GM23338 (cell line): ENCODE data around the gene MTA1. TPM values are rescaled to one million over a fixed set of nuclear protein-coding genes. Genes with fewer than 3 reads are reported as not detected.

ENCODE experiments used
- ATAC-seq: fragments of 200-7000 bp; cut with Tn5 transposase; 3 replicates; pipeline ENCODE4 v1.9.1; 2020
- DNase-seq: peaks from one replicate; pipeline ENCODE4 v3.0.0-alpha.2; 2015; ENCODE audit warnings: low spot score
- H2AFZ ChIP-seq: fragments of 200-600 bp; sonication (generic); 2 replicates; pipeline ENCODE4 v1.8.0; 2016; ENCODE audit warnings: antibody characterized with exemption, mild to moderate bottlenecking, moderate library complexity
- H3F3A ChIP-seq: fragments of 200-600 bp; sonication (generic); replicated peaks from 2 replicates; pipeline ENCODE4 v1.8.0; 2017; ENCODE audit warnings: antibody characterized with exemption, mixed run types, low read depth
- H3K27ac ChIP-seq: fragments of 200-600 bp; sonication (generic); 2 replicates; pipeline ENCODE4 v1.6.1; 2016; ENCODE audit warnings: low read depth
- H3K27me3 ChIP-seq: fragments of 200-600 bp; sonication (generic); 2 replicates; pipeline ENCODE4 v1.8.0; 2016; ENCODE audit warnings: mild to moderate bottlenecking, mixed run types, moderate library complexity; ENCODE audit not compliant: insufficient read depth
- H3K36me3 ChIP-seq: fragments of 200-600 bp; sonication (generic); 2 replicates; pipeline ENCODE4 v1.8.0; 2016; ENCODE audit warnings: mild to moderate bottlenecking; ENCODE audit not compliant: insufficient read depth
- H3K4me1 ChIP-seq: fragments of 200-600 bp; sonication (generic); 2 replicates; pipeline ENCODE4 v1.8.0; 2016; ENCODE audit warnings: mild to moderate bottlenecking, moderate library complexity; ENCODE audit not compliant: insufficient read depth
- H3K4me2 ChIP-seq: fragments of 200-600 bp; sonication (generic); 2 replicates; pipeline ENCODE4 v1.7.1; 2017; ENCODE audit warnings: mixed run types
- H3K4me3 ChIP-seq: fragments of 200-600 bp; sonication (generic); 2 replicates; pipeline ENCODE4 v1.6.1; 2016; ENCODE audit warnings: mixed run types
- H3K79me2 ChIP-seq: fragments of 200-600 bp; sonication (generic); replicated peaks from 2 replicates; pipeline ENCODE4 v1.8.0; 2017; ENCODE audit warnings: mild to moderate bottlenecking; ENCODE audit not compliant: insufficient read depth
- H3K9me2 ChIP-seq: fragments of 200-600 bp; sonication (generic); 2 replicates; pipeline ENCODE4 v1.8.0; 2017; ENCODE audit not compliant: insufficient read depth
- H4K20me1 ChIP-seq: fragments of 200-600 bp; sonication (generic); replicated peaks from 2 replicates; pipeline ENCODE4 v1.8.0; 2017; ENCODE audit warnings: mild to moderate bottlenecking; ENCODE audit not compliant: insufficient read depth
- H3K27ac Mint-ChIP-seq: 2 replicates; pipeline ENCODE4 v1.8.0; 2020; ENCODE audit warnings: inconsistent platforms, mild to moderate bottlenecking, moderate library complexity, mixed read lengths
- H3K27me3 Mint-ChIP-seq: 3 replicates; pipeline ENCODE4 v1.8.0; 2022; ENCODE audit warnings: low read depth, mild to moderate bottlenecking, moderate library complexity, mixed read lengths, inconsistent platforms; ENCODE audit not compliant: insufficient read depth, poor library complexity
- H3K36me3 Mint-ChIP-seq: 3 replicates; pipeline ENCODE4 v1.8.0; 2021; ENCODE audit warnings: low read depth, mild to moderate bottlenecking, inconsistent platforms, moderate library complexity, mixed read lengths
- H3K4me1 Mint-ChIP-seq: 3 replicates; pipeline ENCODE4 v1.8.0; 2020; ENCODE audit warnings: mild to moderate bottlenecking, inconsistent platforms, mixed read lengths
- H3K4me3 Mint-ChIP-seq: 3 replicates; pipeline ENCODE4 v1.8.0; 2021; ENCODE audit warnings: moderate library complexity, mild to moderate bottlenecking, inconsistent platforms, mixed read lengths
- H3K9me3 Mint-ChIP-seq: 3 replicates; pipeline ENCODE4 v1.8.0; 2020; ENCODE audit warnings: moderate library complexity, mild to moderate bottlenecking, inconsistent platforms, mixed read lengths
- CTCF ChIP-seq, 2 experiments: fragments of 200-600 bp in 1 of 2; sonication (generic) in 1 of 2; conservative IDR thresholded peaks; 2 replicates each; pipeline versions ENCODE4 v1.5.1 to v1.6.1; 2016 to 2017; ENCODE audit warnings: antibody characterized with exemption in 2 of 2, low read depth in 2 of 2, mild to moderate bottlenecking in 2 of 2, moderate library complexity in 1 of 2
- ETS1 ChIP-seq: IDR thresholded peaks from 2 replicates; pipeline ENCODE4 v1.6.1; 2016; ENCODE audit warnings: antibody characterized with exemption
- EZH2 ChIP-seq: fragments of 200-600 bp; sonication (generic); IDR thresholded peaks from one replicate; pipeline ENCODE4 v1.8.0; 2017; ENCODE audit warnings: antibody characterized with exemption, mild to moderate bottlenecking, low read depth; ENCODE audit not compliant: unreplicated experiment
- EZH2phosphoT487 ChIP-seq: fragments of 200-600 bp; sonication (generic); IDR thresholded peaks from one replicate; pipeline ENCODE4 v1.8.1; 2018; ENCODE audit warnings: antibody characterized with exemption; ENCODE audit not compliant: unreplicated experiment
- JUNB ChIP-seq: IDR thresholded peaks from one replicate; pipeline ENCODE4 v1.6.1; 2016; ENCODE audit warnings: antibody characterized with exemption; ENCODE audit not compliant: unreplicated experiment
- NANOG ChIP-seq: IDR thresholded peaks from 2 replicates; pipeline ENCODE4 v1.6.1; 2016; ENCODE audit warnings: antibody characterized with exemption, borderline replicate concordance
- REST ChIP-seq: IDR thresholded peaks from one replicate; pipeline ENCODE4 v1.6.1; 2018; ENCODE audit warnings: antibody characterized with exemption; ENCODE audit not compliant: unreplicated experiment
- STAT1 ChIP-seq: IDR thresholded peaks from one replicate; pipeline ENCODE4 v1.6.1; 2016; ENCODE audit warnings: antibody characterized with exemption; ENCODE audit not compliant: unreplicated experiment
- ZNF114 ChIP-seq: fragments of 250-450 bp; sonication (Bioruptor Pico); IDR thresholded peaks from 2 replicates; pipeline ENCODE4 v1.5.0; 2020; ENCODE audit warnings: mild to moderate bottlenecking, moderate library complexity
- ZNF331 ChIP-seq: fragments of 250-450 bp; sonication (Bioruptor Pico); IDR thresholded peaks from 2 replicates; pipeline ENCODE4 v1.5.0; 2020; ENCODE audit warnings: low read depth, mild to moderate bottlenecking, moderate library complexity
- ZNF462 ChIP-seq: fragments of 250-450 bp; sonication (Bioruptor Pico); IDR thresholded peaks from 2 replicates; pipeline ENCODE4 v1.5.0; 2020; ENCODE audit warnings: mild to moderate bottlenecking, moderate library complexity
- polyA plus RNA-seq: library from polyadenylated mRNA; unstranded; fragments of >200 nt; fragmentation: Nextera tagmentation; extraction: Ambion mirVana; gene quantifications from 2 replicates; pipeline ENCODE4 v1.2.1, GENCODE V29; 2016
- total RNA-seq: library from RNA; depleted of rRNA; stranded (reverse); fragments of >200 nt; shearing (Covaris generic); gene quantifications from 2 replicates; pipeline ENCODE4 v1.2.3, GENCODE V29; 2014

The MTA1 gene
- total and polyA plus RNA-seq, 2 experiments from 2014 or later: 53.3 to 126 TPM

GRCh38 chr14:105439179-105439578, 19.6 kb downstream of the MTA1 start:
- no peak for TF ChIP-seq ZNF462 (CRISPR knock-in tag)
- TF ChIP-seq ZNF114: no peak
- TF ChIP-seq NANOG: no peak
- no peak for TF ChIP-seq JUNB
- no peak for TF ChIP-seq EZH2
- TF ChIP-seq STAT1: no peak
- TF ChIP-seq CTCF (conservative IDR thresholded peaks at IDR 0.05; ENCODE audit: low read depth in 2 of 2): no peak
- no peak for TF ChIP-seq REST
- no peak for TF ChIP-seq ETS1
- no peak for TF ChIP-seq ZNF331 (CRISPR knock-in tag)
- no peak for TF ChIP-seq EZH2phosphoT487
- Histone ChIP-seq H3K27me3 (no peaks in the 10 kb centered on the region), H4K20me1 (peaks cover 34% of the 10 kb centered on the region), H3K36me3 (no peaks in the 10 kb centered on the region), H3K4me1 (no peaks in the 10 kb centered on the region), H3F3A (no peaks in the 10 kb centered on the region), H3K9me2 (no peaks in the 10 kb centered on the region), H3K79me2 (peaks cover 47% of the 10 kb centered on the region), H3K4me2 (no peak overlapping the region), H3K4me3 (no peak overlapping the region), H3K27ac (no peak overlapping the region), H2AFZ (no peak overlapping the region)
- Mint-ChIP-seq H3K4me1 (peaks cover 9% of the 10 kb centered on the region; the same call in 2 of the 3 replicates), H3K27me3 (peaks cover 3% of the 10 kb centered on the region), H3K9me3 (no peaks in the 10 kb centered on the region), H3K4me3 (no peak overlapping the region), H3K36me3 (peaks cover 23% of the 10 kb centered on the region), H3K27ac (no peak overlapping the region)
- no peak for DNase-seq
- ATAC-seq: no peak
